ENCODE measurements around the gene CYP39A1. TPM values are rescaled to one million over a fixed set of nuclear protein-coding genes. Genes with fewer than 3 reads are reported as not detected.

Gene CYP39A1
- total and polyA plus RNA-seq, 2 of the 13 experiments (the other 11 are each of a cell fraction or from before 2014, with no cell fraction given): 0.13 TPM; not detected in 1

- no peak for TF ChIP-seq ZBTB40 (IDR thresholded peaks at IDR 0.05)
- peak; percentile 60 for TF ChIP-seq ZBTB40 (CRISPR knock-in tag; IDR thresholded peaks at IDR 0.05)
- no peak for TF ChIP-seq ZNF253 (CRISPR knock-in tag; IDR thresholded peaks at IDR 0.05; ENCODE audit: borderline replicate concordance)
- TF ChIP-seq TFE3 (CRISPR knock-in tag; IDR thresholded peaks at IDR 0.05): no peak
- no peak for TF ChIP-seq ZNF674 (CRISPR knock-in tag; IDR thresholded peaks at IDR 0.05; ENCODE audit: low read depth)
- no peak for TF ChIP-seq CENPBD1 (CRISPR knock-in tag; IDR thresholded peaks at IDR 0.05; ENCODE audit: borderline replicate concordance, low read depth)
- no peak for TF ChIP-seq ZNF703 (CRISPR knock-in tag; IDR thresholded peaks at IDR 0.05; ENCODE audit: borderline replicate concordance)
- no peak for TF ChIP-seq ZNF292 (CRISPR knock-in tag; IDR thresholded peaks at IDR 0.05; ENCODE audit: borderline replicate concordance, low read depth)
- 0 out of 2 replicates have a peak, but pooled peaks have one; percentile 37 for TF ChIP-seq TEAD2 (CRISPR knock-in tag; IDR thresholded peaks at IDR 0.05)
- TF ChIP-seq CSRNP1 (CRISPR knock-in tag; IDR thresholded peaks at IDR 0.05): no peak
- TF ChIP-seq, protein P1, sequence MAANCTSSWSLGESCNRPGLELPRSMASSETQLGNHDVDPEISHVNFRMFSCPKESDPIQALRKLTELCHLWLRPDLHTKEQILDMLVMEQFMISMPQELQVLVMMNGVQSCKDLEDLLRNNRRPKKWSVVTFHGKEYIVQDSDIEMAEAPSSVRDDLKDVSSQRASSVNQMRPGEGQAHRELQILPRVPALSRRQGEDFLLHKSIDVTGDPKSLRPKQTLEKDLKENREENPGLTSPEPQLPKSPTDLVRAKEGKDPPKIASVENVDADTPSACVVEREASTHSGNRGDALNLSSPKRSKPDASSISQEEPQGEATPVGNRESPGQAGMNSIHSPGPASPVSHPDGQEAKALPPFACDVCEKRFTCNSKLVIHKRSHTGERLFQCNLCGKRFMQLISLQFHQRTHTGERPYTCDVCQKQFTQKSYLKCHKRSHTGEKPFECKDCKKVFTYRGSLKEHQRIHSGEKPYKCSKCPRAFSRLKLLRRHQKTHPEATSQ (CRISPR knock-in tag; IDR thresholded peaks at IDR 0.05; ENCODE audit: borderline replicate concordance): no peak
Measured at GRCh38 chr6:46652603-46653438, at the start of gene CYP39A1, which contains the start of gene SLC25A27 (continued).

All from HepG2 (cell line).